Parathyroid adenoma (tissue), 2 donors: Measurements from ENCODE around the gene DTHD1.

Experiments
- H2AFZ ChIP-seq: fragments of 300-600 bp; sonication (generic); one replicate; pipeline ENCODE4 v1.7.0; 2017; ENCODE audit warnings: antibody characterized with exemption, mild to moderate bottlenecking
- H3K27ac ChIP-seq: fragments of 300-600 bp; sonication (generic); one replicate; pipeline ENCODE4 v1.7.0; 2017
- H3K27me3 ChIP-seq: fragments of 300-600 bp; sonication (generic); one replicate; pipeline ENCODE4 v1.7.0; 2017; ENCODE audit warnings: low read length; ENCODE audit not compliant: control insufficient read depth, insufficient read depth
- H3K36me3 ChIP-seq: fragments of 300-600 bp; sonication (generic); one replicate; pipeline ENCODE4 v1.7.0; 2017; ENCODE audit warnings: low read length; ENCODE audit not compliant: control insufficient read depth, insufficient read depth
- H3K4me1 ChIP-seq: fragments of 300-600 bp; sonication (generic); one replicate; pipeline ENCODE4 v1.7.0; 2017; ENCODE audit warnings: control low read depth
- H3K4me2 ChIP-seq: fragments of 300-600 bp; sonication (generic); one replicate; pipeline ENCODE4 v1.7.0; 2017; ENCODE audit warnings: low read length
- H3K4me3 ChIP-seq: fragments of 300-600 bp; sonication (generic); one replicate; pipeline ENCODE4 v1.7.0; 2017; ENCODE audit warnings: low read depth, low read length
- H3K79me2 ChIP-seq: fragments of 300-600 bp; sonication (generic); one replicate; pipeline ENCODE4 v1.7.0; 2017; ENCODE audit warnings: control low read depth
- H3K9ac ChIP-seq: fragments of 300-600 bp; sonication (generic); one replicate; pipeline ENCODE4 v1.7.0; 2017; ENCODE audit warnings: mild to moderate bottlenecking
- H3K9me3 ChIP-seq: fragments of 300-600 bp; sonication (generic); one replicate; pipeline ENCODE4 v1.7.0; 2017; ENCODE audit warnings: low read length; ENCODE audit not compliant: control insufficient read depth
- TF ChIP-seq, protein P1 (sequence below): fragments of 300-600 bp; sonication (generic); IDR thresholded peaks from one replicate; pipeline ENCODE4 v1.7.0; 2017; ENCODE audit warnings: antibody characterized with exemption, mild to moderate bottlenecking
- donor health status: primary hyperparathyroidism.

Gene DTHD1

DNA sequence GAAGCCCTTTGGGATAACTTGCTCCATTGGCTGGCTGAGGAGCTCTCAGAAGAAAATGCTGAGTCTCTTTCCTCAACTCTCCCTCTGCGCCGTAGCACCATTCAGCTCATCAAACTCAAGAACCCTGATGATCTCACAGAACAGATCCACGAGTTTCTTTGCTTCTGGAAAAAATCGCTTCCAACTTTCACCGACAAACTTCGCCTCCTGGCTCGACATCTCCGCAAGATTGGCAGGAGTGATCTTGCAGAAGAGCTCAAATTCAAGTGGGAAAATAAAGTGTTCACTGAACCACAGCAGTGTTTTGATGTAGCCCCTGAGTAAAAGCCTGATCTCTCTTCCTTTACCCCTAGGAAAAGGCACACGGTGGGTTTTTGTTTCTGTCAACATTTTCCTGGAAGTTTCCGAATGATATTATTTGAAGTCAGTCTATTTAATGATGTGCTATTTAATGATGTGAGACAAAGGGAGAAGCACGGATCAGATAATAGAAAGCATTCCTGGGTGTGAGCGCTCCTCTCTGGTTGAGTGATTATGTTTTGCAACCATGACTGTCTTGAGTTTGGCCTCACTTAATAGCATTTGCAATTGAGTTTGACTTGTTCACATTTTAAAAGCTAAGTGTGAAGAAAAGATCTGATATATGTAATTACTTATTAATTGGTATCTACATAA lies 62.2 kb downstream of the DTHD1 start:
- H3K36me3 ChIP-seq: no peaks in the 10 kb centered on the region
- H3K9ac ChIP-seq: no peak overlapping the region
- H3K4me3 ChIP-seq: no peak overlapping the region
- no peaks in the 10 kb centered on the region for H3K27me3 ChIP-seq
- TF ChIP-seq, protein P1, sequence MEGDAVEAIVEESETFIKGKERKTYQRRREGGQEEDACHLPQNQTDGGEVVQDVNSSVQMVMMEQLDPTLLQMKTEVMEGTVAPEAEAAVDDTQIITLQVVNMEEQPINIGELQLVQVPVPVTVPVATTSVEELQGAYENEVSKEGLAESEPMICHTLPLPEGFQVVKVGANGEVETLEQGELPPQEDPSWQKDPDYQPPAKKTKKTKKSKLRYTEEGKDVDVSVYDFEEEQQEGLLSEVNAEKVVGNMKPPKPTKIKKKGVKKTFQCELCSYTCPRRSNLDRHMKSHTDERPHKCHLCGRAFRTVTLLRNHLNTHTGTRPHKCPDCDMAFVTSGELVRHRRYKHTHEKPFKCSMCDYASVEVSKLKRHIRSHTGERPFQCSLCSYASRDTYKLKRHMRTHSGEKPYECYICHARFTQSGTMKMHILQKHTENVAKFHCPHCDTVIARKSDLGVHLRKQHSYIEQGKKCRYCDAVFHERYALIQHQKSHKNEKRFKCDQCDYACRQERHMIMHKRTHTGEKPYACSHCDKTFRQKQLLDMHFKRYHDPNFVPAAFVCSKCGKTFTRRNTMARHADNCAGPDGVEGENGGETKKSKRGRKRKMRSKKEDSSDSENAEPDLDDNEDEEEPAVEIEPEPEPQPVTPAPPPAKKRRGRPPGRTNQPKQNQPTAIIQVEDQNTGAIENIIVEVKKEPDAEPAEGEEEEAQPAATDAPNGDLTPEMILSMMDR: no peak
- no peak overlapping the region for H3K4me2 ChIP-seq
- H2AFZ ChIP-seq: no peak overlapping the region
- H3K4me1 ChIP-seq: no peaks in the 10 kb centered on the region
- H3K9me3 ChIP-seq: no peaks in the 10 kb centered on the region
- no peaks in the 10 kb centered on the region for H3K79me2 ChIP-seq
- no peak overlapping the region for H3K27ac ChIP-seq

DNA sequence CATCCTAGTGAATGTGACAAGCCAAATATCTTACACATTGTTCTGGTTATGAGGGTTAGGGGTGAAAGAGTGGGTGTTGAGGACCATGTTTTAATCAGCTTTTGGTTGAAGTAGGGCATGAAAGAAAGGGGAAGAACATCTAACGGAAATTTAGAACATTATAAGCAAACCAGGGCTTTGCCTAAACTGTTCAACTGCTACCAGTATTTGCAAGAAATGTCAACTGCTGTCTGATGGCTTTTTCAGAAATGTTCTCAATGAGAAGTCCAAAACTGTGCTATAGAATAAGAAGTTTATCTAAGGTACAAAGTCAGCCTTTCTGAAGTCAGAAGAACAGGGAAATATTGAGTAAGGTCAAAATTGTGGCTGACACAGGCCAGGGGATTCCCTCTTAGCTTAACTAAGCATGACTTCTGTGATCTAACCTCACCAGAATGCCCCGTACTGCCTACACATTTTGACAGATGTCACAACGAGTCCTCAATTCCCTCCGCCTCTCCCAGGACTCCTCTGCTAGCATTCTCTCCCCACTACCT lies 67.1 kb downstream of the DTHD1 start:
- Histone ChIP-seq H3K27ac (no peak overlapping the region), H3K4me3 (no peak overlapping the region), H3K36me3 (no peaks in the 10 kb centered on the region), H3K9me3 (no peaks in the 10 kb centered on the region), H3K4me1 (no peaks in the 10 kb centered on the region), H2AFZ (no peak overlapping the region), H3K9ac (no peak overlapping the region), H3K4me2 (no peak overlapping the region), H3K79me2 (no peaks in the 10 kb centered on the region), H3K27me3 (no peaks in the 10 kb centered on the region)
- TF ChIP-seq, protein P1: no peak

GRCh38 chr4:36349938-36350549 lies 68.6 kb downstream of the DTHD1 start:
- Histone ChIP-seq H3K9ac (no peak overlapping the region), H2AFZ (no peak overlapping the region), H3K4me1 (no peaks in the 10 kb centered on the region), H3K27ac (no peak overlapping the region), H3K36me3 (no peaks in the 10 kb centered on the region), H3K4me3 (no peak overlapping the region), H3K4me2 (no peak overlapping the region), H3K27me3 (no peaks in the 10 kb centered on the region), H3K79me2 (no peaks in the 10 kb centered on the region), H3K9me3 (no peaks in the 10 kb centered on the region)
- TF ChIP-seq, protein P1: no peak

DNA sequence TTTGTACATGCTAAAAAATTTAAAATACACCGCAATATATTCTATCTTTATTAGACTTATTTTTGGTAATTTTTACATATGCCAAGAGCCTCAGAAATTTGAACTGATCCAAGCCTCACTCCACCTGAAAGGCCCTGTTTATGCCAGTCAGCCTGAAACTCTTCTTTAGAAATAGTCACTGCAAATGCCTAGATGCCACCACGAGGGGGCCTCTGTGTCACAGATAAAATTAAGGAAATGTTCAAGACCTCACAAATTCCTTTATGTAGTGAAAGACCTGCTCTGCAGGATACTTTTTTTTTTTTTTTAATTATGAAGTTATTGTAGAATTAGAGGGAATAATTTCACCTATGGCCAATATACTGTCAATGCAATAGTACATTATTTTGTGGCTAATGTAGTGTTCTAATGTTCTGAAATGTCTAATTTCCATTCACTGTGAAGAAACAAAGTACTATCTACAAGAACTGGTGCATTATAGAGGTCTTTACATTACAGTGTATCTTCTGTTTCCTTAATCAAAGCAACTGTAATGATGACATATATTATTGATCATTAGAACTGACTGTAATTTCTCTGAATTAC lies 69.8 kb downstream of the DTHD1 start:
- Histone ChIP-seq H3K9me3 (no peaks in the 10 kb centered on the region), H3K9ac (no peak overlapping the region), H3K27ac (no peak overlapping the region), H3K4me2 (no peak overlapping the region), H3K36me3 (no peaks in the 10 kb centered on the region), H3K4me3 (no peak overlapping the region), H3K27me3 (no peaks in the 10 kb centered on the region), H2AFZ (no peak overlapping the region), H3K4me1 (no peaks in the 10 kb centered on the region), H3K79me2 (no peaks in the 10 kb centered on the region)
- TF ChIP-seq, protein P1: peak; percentile 41
